T-cell (primary cell): ENCODE measurements around the gene NAV2. TPM values are rescaled to one million over a fixed set of nuclear protein-coding genes. Genes with fewer than 3 reads are reported as not detected.
A peak's percentile ranks its signal among the peaks of the same experiment; 100 is the strongest.

Source experiments
- ATAC-seq, 4 experiments: fragments of 200-7000 bp in 3 of 4; fragments of 150-1000 bp in 1 of 4; cut with Tn5 transposase; replicated peaks in 1 of 4; 1 replicate in 3 of 4; 2 replicates in 1 of 4; pipeline ENCODE4 v1.10.0; 2021; ENCODE audit warnings: moderate library complexity in 3 of 4, mild to moderate bottlenecking in 2 of 4, moderate number of reproducible peaks in 1 of 4
- CTCF ChIA-PET, 2 donors: fragments of 300-600 bp; sonication (Branson Sonifier 250); formaldehyde crosslinking; loops; one replicate each; lab custom pipeline; 2022; ENCODE audit warnings: antibody characterized with exemption in 2 of 2; lab: Charles Lee
- POLR2A ChIA-PET, 2 donors: fragments of 300-600 bp; sonication (Branson Sonifier 250); formaldehyde crosslinking; loops; one replicate each; lab custom pipeline; 2022; ENCODE audit warnings: antibody characterized with exemption in 2 of 2; lab: Charles Lee
- DNase-seq, 35 experiments: peaks; one replicate each; pipeline versions ENCODE4 v3.0.0 to v3.0.0-alpha.2; 2013 to 2023
- H3K27ac ChIP-seq: one replicate; pipeline ENCODE4 v1.5.1; 2013; ENCODE audit warnings: low read length
- H3K27me3 ChIP-seq, 2 experiments: replicated peaks in 1 of 2; 1 replicate in 1 of 2; 2 replicates in 1 of 2; pipeline versions ENCODE4 v1.6.1 to v1.7.0; 2013; ENCODE audit warnings: low read length in 1 of 2, mixed read lengths in 1 of 2; ENCODE audit not compliant: control insufficient read depth in 2 of 2, insufficient read depth in 2 of 2; ENCODE audit errors: extremely low read depth in 1 of 2
- H3K36me3 ChIP-seq, 2 donors: 1 replicate in 1 of 2; 2 replicates in 1 of 2; pipeline versions ENCODE4 v1.6.1 to v1.7.0; 2013; ENCODE audit warnings: low read length in 1 of 2; ENCODE audit not compliant: control insufficient read depth in 2 of 2, insufficient read depth in 1 of 2; ENCODE audit errors: extremely low read depth in 1 of 2
- H3K4me1 ChIP-seq, 2 experiments: 1 replicate in 1 of 2; 2 replicates in 1 of 2; pipeline versions ENCODE4 v1.6.1 to v1.7.0; 2013; ENCODE audit warnings: low read length in 2 of 2, mixed read lengths in 1 of 2; ENCODE audit not compliant: insufficient read depth in 2 of 2, control insufficient read depth in 1 of 2; ENCODE audit errors: extremely low read depth in 1 of 2
- H3K4me3 ChIP-seq, 2 donors: 1 replicate in 1 of 2; 2 replicates in 1 of 2; pipeline versions ENCODE4 v1.5.1 to v1.7.0; 2013; ENCODE audit warnings: mild to moderate bottlenecking in 2 of 2, low read length in 1 of 2, moderate library complexity in 1 of 2; ENCODE audit not compliant: control insufficient read depth in 1 of 2; ENCODE audit errors: extremely low read depth in 1 of 2
- H3K9me3 ChIP-seq: 2 replicates; pipeline ENCODE4 v1.7.0; 2013
- H3K27ac Mint-ChIP-seq, 2 donors: one replicate each; pipeline ENCODE4 v1.8.0; 2020 to 2021; ENCODE audit warnings: mild to moderate bottlenecking in 2 of 2, mixed read lengths in 2 of 2
- H3K27me3 Mint-ChIP-seq, 2 donors: one replicate each; pipeline ENCODE4 v1.8.0; 2021 to 2022; ENCODE audit warnings: mixed read lengths in 2 of 2
- H3K36me3 Mint-ChIP-seq: one replicate; pipeline ENCODE4 v1.8.0; 2021; ENCODE audit warnings: mixed read lengths
- H3K4me1 Mint-ChIP-seq, 3 donors: one replicate each; pipeline ENCODE4 v1.8.0; 2020 to 2022; ENCODE audit warnings: mixed read lengths in 3 of 3, mild to moderate bottlenecking in 1 of 3
- H3K4me3 Mint-ChIP-seq, 3 donors: one replicate each; pipeline ENCODE4 v1.8.0; 2020 to 2022; ENCODE audit warnings: mild to moderate bottlenecking in 3 of 3, mixed read lengths in 3 of 3, moderate library complexity in 3 of 3
- H3K9me3 Mint-ChIP-seq, 3 donors: one replicate each; pipeline ENCODE4 v1.8.0; 2020 to 2022; ENCODE audit warnings: mixed read lengths in 3 of 3
- WGBS: methylation state at CpG from one replicate; pipeline ENCODE4 v1.1.5; 2013; ENCODE audit warnings: missing lambda C conversion rate; ENCODE audit not compliant: insufficient coverage; 5-methylcytosine and 5-hydroxymethylcytosine counted together
- total RNA-seq, 35 experiments: library from RNA in 6 of 35; stranded (reverse) in 6 of 35; fragments of 120-200 nt in 1 of 35; gene quantifications; one replicate each; pipeline versions ENCODE4 v1.2.1 to v1.2.4 and lab custom pipeline; 2013 to 2026

NAV2 gene
- total RNA-seq, 5 donors from 2014 or later (not counting 1 experiment from before 2014, with no cell fraction given), result 0.55 to 3.0 (median 1.8) TPM

DNA sequence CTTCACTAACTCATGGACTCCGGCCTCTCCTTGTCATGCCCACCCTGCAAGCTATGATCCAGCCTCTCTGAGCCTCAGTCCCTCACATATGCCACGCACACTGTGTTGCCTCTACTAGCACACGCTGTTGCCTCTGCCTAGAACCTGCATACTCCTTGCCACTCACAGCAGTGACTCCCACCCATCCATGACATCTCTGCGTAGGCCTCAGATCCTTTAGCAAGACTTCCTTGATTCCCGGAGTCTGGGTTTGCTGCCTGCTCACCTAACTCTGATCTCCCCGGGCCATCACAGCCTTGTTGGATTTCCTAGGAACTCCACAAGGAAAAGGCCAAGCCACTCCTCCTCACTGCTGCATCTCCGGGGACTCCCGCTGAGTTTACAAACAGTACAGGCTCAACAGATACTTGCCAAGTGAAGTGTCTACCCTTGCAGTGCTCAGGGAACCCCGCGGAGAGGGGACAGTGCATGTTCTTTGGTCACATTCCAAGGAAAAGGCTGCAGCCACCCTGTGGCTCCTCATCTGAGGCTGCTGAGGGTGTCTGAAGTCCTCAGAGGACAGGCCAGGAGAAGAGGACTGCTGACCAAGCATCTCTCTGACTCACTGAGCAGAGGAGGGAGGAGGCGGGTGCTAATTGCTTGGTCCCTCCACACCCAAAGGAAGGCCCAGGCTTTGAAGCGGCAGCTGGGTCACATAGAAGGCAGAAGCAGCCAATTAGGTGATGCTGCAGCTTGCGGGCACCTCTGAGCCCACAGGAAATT lies 42.4 kb upstream of the NAV2 start:
- ATAC-seq (no peak), DNase-seq (no peak)
- no peaks in the 10 kb centered on the region for H3K36me3 ChIP-seq
- ChIA-PET POLR2A (no interaction called here), CTCF (no interaction called here)
- no peak overlapping the region for H3K4me3 ChIP-seq
- Mint-ChIP-seq H3K27me3 (peaks cover 0 to 12% of the 10 kb centered on the region in 2 donors), H3K9me3 (no peaks in the 10 kb centered on the region), H3K4me3 (no peak overlapping the region), H3K27ac (no peak overlapping the region), H3K4me1 (peaks cover 0 to 7% (median 6%) of the 10 kb centered on the region in 3 donors), H3K36me3 (no peaks in the 10 kb centered on the region)
- H3K27ac ChIP-seq, result no peak overlapping the region
- 86% methylated on average over 10 of the region's 13 CpGs for WGBS
- no peaks in the 10 kb centered on the region for H3K4me1 ChIP-seq
- H3K9me3 ChIP-seq, result no peaks in the 10 kb centered on the region
- H3K27me3 ChIP-seq, result peaks cover 2 to 7% of the 10 kb centered on the region in 2 experiments

GRCh38 chr11:19672586-19673206 lies 39.9 kb upstream of the NAV2 start:
- Histone ChIP-seq H3K27ac (no peak overlapping the region), H3K4me1 (no peaks in the 10 kb centered on the region), H3K27me3 (peaks cover 0 to 6% of the 10 kb centered on the region in 2 experiments), H3K4me3 (no peak overlapping the region), H3K9me3 (no peaks in the 10 kb centered on the region), H3K36me3 (no peaks in the 10 kb centered on the region)
- Mint-ChIP-seq H3K9me3 (no peaks in the 10 kb centered on the region), H3K27ac (no peak overlapping the region), H3K36me3 (no peaks in the 10 kb centered on the region), H3K4me1 (peaks cover 0 to 18% (median 6%) of the 10 kb centered on the region in 3 donors), H3K27me3 (peaks cover 0 to 15% of the 10 kb centered on the region in 2 donors), H3K4me3 (no peak overlapping the region)
- ATAC-seq (no peak), DNase-seq (no peak)
- POLR2A ChIA-PET, result no interaction called here
- WGBS, result no CpG with 5 or more reads among the region's 2 CpGs
- CTCF ChIA-PET, result no interaction called here

DNA sequence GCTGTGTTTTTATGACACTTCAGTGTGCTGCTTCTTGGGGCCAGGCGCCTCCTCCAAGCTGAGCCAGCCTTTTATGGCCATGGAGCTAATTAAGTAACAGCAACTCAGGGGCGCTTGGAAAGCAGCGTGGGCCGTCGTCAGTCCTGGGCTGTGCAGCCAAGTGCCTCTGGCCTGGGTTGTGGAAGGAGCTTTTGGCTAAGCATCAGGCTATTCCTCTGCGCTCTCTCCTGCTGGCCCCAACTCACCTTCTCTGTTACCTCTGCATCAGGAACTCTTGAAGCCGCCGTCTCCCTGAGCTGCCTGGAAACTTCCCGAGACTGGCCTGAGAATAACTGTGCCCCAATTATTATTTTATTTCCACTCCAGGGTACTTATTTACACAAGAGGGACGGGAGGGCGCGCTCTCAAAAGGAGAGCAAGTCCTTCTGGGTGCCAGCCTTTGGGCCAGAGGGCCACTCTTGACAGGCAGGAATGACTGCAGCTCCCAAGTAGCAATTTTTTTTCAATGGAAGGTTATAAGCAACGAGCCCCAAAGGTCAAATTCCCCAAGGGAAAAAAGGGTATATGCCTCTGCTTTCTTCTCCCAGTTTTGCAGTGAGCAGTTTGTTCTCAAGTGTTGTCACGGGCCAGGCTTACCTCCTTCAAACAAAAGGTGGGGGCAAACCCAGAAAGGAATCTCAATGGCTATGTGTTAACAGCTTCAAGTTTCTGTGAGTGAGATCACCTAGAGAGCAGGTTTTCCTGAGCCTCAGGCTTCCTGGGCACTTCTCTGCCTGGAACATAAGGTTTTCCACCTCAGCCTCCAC lies 38.5 kb upstream of the NAV2 start:
- Mint-ChIP-seq H3K4me3 (no peak overlapping the region), H3K4me1 (peaks cover 0 to 18% (median 6%) of the 10 kb centered on the region in 3 donors), H3K27ac (no peak overlapping the region), H3K36me3 (no peaks in the 10 kb centered on the region), H3K9me3 (no peaks in the 10 kb centered on the region), H3K27me3 (peaks cover 5 to 15% of the 10 kb centered on the region in 2 donors)
- H3K36me3 ChIP-seq, result no peaks in the 10 kb centered on the region
- ChIA-PET CTCF (interaction anchor here in 1 of 2 donors (0.6 kb wide), 1 partner anchor 170 kb away, joined by 4 read pairs; no protein-coding TSS in a partner anchor), POLR2A (interaction anchor here in 1 of 2 donors (0.7 kb wide), 1 partner anchor 128 kb away, joined by 3 read pairs; no protein-coding TSS in a partner anchor)
- DNase-seq (no peak), ATAC-seq (no peak)
- no peak overlapping the region for H3K27ac ChIP-seq
- peaks cover 0 to 6% of the 10 kb centered on the region in 2 experiments for H3K27me3 ChIP-seq
- H3K4me3 ChIP-seq, result no peak overlapping the region
- H3K4me1 ChIP-seq, result no peaks in the 10 kb centered on the region
- 91% methylated on average over 6 of the region's 14 CpGs for WGBS
- no peaks in the 10 kb centered on the region for H3K9me3 ChIP-seq

- no peak overlapping the region for H3K27ac ChIP-seq
- ChIA-PET POLR2A (interaction anchor here in 1 of 2 donors (0.7 kb wide), 1 partner anchor 127 kb away, joined by 3 read pairs; no protein-coding TSS in a partner anchor), CTCF (no interaction called here)
- peaks cover 0 to 18% (median 6%) of the 10 kb centered on the region in 3 donors for H3K4me1 Mint-ChIP-seq
- DNase-seq, result peak in 1 of 35 experiments; percentile 8
- 29% methylated on average over 2 of the region's 3 CpGs for WGBS
- H3K36me3 ChIP-seq, result no peaks in the 10 kb centered on the region
- H3K9me3 ChIP-seq, result no peaks in the 10 kb centered on the region
- ATAC-seq, result no peak
- no peaks in the 10 kb centered on the region for H3K4me1 ChIP-seq
- no peak overlapping the region for H3K4me3 Mint-ChIP-seq
- no peak overlapping the region for H3K4me3 ChIP-seq
- H3K36me3 Mint-ChIP-seq, result no peaks in the 10 kb centered on the region
- H3K9me3 Mint-ChIP-seq, result no peaks in the 10 kb centered on the region
- H3K27me3 ChIP-seq, result peaks cover 0 to 8% of the 10 kb centered on the region in 2 experiments
- H3K27ac Mint-ChIP-seq, result no peak overlapping the region
- H3K27me3 Mint-ChIP-seq, result peaks cover 10 to 15% of the 10 kb centered on the region in 2 donors
These were observed 37.8 kb upstream of the NAV2 start for GRCh38 chr11:19674836-19675235.

GRCh38 chr11:19675397-19675796 lies 37.2 kb upstream of the NAV2 start:
- ChIA-PET CTCF (no interaction called here), POLR2A (no interaction called here)
- DNase-seq (no peak), ATAC-seq (no peak)
- peaks cover 0 to 11% of the 10 kb centered on the region in 2 experiments for H3K27me3 ChIP-seq
- WGBS, result 59% methylated on average over 4 of the region's 5 CpGs
- no peaks in the 10 kb centered on the region for H3K9me3 Mint-ChIP-seq
- peaks cover 13 to 15% of the 10 kb centered on the region in 2 donors for H3K27me3 Mint-ChIP-seq
- H3K27ac Mint-ChIP-seq, result no peak overlapping the region
- no peaks in the 10 kb centered on the region for H3K9me3 ChIP-seq
- no peak overlapping the region for H3K4me3 Mint-ChIP-seq
- no peaks in the 10 kb centered on the region for H3K4me1 ChIP-seq
- H3K4me1 Mint-ChIP-seq, result peaks cover 0 to 18% (median 6%) of the 10 kb centered on the region in 3 donors
- no peaks in the 10 kb centered on the region for H3K36me3 ChIP-seq
- H3K36me3 Mint-ChIP-seq, result no peaks in the 10 kb centered on the region
- no peak overlapping the region for H3K27ac ChIP-seq
- H3K4me3 ChIP-seq, result no peak overlapping the region
